ENCODE measurements around the gene ATP6V0E1.

DNA sequence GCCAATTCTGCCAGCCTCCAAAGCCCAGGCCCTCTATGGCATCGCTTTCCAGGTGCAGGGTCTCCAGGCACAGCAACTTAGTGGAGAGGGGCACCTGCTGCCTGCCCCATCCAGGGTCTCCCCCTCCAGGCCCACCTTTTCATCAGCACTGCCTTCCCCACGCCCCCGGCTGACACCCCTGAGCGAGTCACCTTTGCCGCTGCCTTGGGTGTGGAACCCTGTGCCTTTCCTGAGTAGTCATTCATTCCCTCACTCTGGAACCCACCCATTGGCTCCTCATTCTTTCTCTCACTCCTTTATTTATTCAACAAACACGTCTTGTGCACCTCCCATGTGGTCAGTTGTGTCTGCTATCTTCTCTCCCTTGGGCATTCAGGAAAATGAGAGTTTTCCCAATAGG, 38.8 kb upstream of the ATP6V0E1 start:
- TF ChIP-seq EZH2phosphoT487 (IDR thresholded peaks at IDR 0.05; ENCODE audit: low read depth): no peak
- TF ChIP-seq, protein P1, sequence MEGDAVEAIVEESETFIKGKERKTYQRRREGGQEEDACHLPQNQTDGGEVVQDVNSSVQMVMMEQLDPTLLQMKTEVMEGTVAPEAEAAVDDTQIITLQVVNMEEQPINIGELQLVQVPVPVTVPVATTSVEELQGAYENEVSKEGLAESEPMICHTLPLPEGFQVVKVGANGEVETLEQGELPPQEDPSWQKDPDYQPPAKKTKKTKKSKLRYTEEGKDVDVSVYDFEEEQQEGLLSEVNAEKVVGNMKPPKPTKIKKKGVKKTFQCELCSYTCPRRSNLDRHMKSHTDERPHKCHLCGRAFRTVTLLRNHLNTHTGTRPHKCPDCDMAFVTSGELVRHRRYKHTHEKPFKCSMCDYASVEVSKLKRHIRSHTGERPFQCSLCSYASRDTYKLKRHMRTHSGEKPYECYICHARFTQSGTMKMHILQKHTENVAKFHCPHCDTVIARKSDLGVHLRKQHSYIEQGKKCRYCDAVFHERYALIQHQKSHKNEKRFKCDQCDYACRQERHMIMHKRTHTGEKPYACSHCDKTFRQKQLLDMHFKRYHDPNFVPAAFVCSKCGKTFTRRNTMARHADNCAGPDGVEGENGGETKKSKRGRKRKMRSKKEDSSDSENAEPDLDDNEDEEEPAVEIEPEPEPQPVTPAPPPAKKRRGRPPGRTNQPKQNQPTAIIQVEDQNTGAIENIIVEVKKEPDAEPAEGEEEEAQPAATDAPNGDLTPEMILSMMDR (IDR thresholded peaks at IDR 0.05; ENCODE audit: low read depth, low read length): no peak

Measured in OCI-LY3 (cell line).